ENCODE measurements around the gene PAK1.

PAK1 gene

DNA sequence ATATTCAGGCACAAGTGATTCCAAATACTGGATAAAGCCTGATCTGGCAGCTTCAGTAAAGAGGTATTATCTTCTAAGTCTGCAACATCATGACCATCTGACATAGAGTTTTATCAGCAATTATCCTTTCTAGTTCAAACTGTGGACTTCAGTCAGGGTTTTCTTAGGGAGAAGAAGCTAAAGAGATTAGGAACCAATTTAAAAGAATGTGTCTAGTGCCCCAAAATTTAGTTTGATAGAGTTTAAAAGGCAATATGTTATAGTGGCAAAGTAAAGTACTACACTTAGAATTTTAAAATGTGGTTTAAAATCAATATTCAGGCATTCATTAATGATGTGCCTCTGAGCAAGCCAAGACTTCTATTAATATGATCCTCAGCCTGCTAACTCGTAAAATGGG lies 5.4 kb downstream of the PAK1 start:
- Histone ChIP-seq H2BK12ac (ENCODE audit: low read length in 2 of 2) (no peak overlapping the region), H2BK15ac (ENCODE audit: low read depth, poor library complexity, severe bottlenecking) (no peak overlapping the region), H3K18ac (ENCODE audit: low read depth in 1 of 2, low read length in 2 of 2) (no peak overlapping the region), H3K23ac (ENCODE audit: low read length in 2 of 2) (no peak overlapping the region), H2BK5ac (ENCODE audit: low read depth, low read length, poor library complexity, severe bottlenecking) (no peak overlapping the region), H4K8ac (ENCODE audit: low read length) (no peak overlapping the region), H2AFZ (ENCODE audit: low read depth, low read length) (no peak overlapping the region), H3K4me2 (ENCODE audit: low read length, poor library complexity, severe bottlenecking) (no peak overlapping the region), H3K79me1 (replicated peaks; ENCODE audit: low read length, poor library complexity, severe bottlenecking) (peaks cover 9% of the 10 kb centered on the region), H3K4me1 (ENCODE audit: control insufficient read depth, insufficient read depth, low read depth, low read length) (no peaks in the 10 kb centered on the region), H4K91ac (ENCODE audit: low read length) (no peak overlapping the region), H3K9ac (ENCODE audit: low read length) (no peak overlapping the region), H3K4me3 (ENCODE audit: insufficient read depth in 1 of 2, low read depth in 1 of 2, low read length in 2 of 2) (no peak overlapping the region), H2AK5ac (ENCODE audit: low read length, severe bottlenecking) (no peak overlapping the region), H3K9me3 (ENCODE audit: control insufficient read depth, low read length) (no peaks in the 10 kb centered on the region), H3K4ac (ENCODE audit: low read depth in 1 of 2, low read length in 2 of 2) (no peak overlapping the region), H3K14ac (ENCODE audit: low read length in 2 of 2) (no peak overlapping the region), H2BK120ac (ENCODE audit: low read depth, low read length) (no peak overlapping the region), H3K27me3 (ENCODE audit: control insufficient read depth in 1 of 2, insufficient read depth in 1 of 2, low read length in 2 of 2) (no peaks in the 10 kb centered on the region), H3K36me3 (ENCODE audit: control insufficient read depth in 1 of 2, insufficient read depth in 2 of 2, low read depth in 1 of 2, low read length in 2 of 2) (no peaks in the 10 kb centered on the region), H3K27ac (ENCODE audit: low read length, poor library complexity, severe bottlenecking) (no peak overlapping the region)
- WGBS = no CpG with 5 or more reads among the region's 1 CpG
- DNase-seq = no peak

DNA sequence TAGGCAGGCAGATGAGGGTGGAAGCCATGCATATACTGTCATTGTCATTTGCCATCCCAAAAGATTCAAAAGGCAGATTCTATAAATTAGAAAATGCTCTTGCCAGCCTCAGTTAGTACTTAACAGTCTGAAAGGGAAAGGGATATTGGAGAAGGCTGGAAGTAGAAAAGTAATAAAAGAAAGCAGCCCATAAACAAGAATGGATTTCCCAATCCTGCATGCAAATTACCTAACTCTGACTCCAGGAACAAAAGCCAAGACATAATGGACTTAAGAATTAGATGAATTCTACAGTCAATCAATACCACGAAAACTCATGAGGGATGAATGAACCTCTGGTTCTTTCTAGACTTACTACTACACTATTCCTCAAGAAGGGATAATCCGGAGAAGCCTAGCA lies 5.9 kb downstream of the PAK1 start:
- Histone ChIP-seq H2BK120ac (ENCODE audit: low read depth, low read length) (no peak overlapping the region), H3K9me3 (ENCODE audit: control insufficient read depth, low read length) (no peaks in the 10 kb centered on the region), H3K4ac (ENCODE audit: low read depth in 1 of 2, low read length in 2 of 2) (no peak overlapping the region), H2AFZ (ENCODE audit: low read depth, low read length) (no peak overlapping the region), H3K23ac (ENCODE audit: low read length in 2 of 2) (no peak overlapping the region), H3K14ac (ENCODE audit: low read length in 2 of 2) (no peak overlapping the region), H3K27me3 (ENCODE audit: control insufficient read depth in 1 of 2, insufficient read depth in 1 of 2, low read length in 2 of 2) (no peaks in the 10 kb centered on the region), H3K9ac (ENCODE audit: low read length) (no peak overlapping the region), H3K27ac (ENCODE audit: low read length, poor library complexity, severe bottlenecking) (no peak overlapping the region), H2BK12ac (ENCODE audit: low read length in 2 of 2) (no peak overlapping the region), H2BK15ac (ENCODE audit: low read depth, poor library complexity, severe bottlenecking) (no peak overlapping the region), H3K18ac (ENCODE audit: low read depth in 1 of 2, low read length in 2 of 2) (no peak overlapping the region), H3K4me2 (ENCODE audit: low read length, poor library complexity, severe bottlenecking) (no peak overlapping the region), H3K4me3 (ENCODE audit: insufficient read depth in 1 of 2, low read depth in 1 of 2, low read length in 2 of 2) (no peak overlapping the region), H2BK5ac (ENCODE audit: low read depth, low read length, poor library complexity, severe bottlenecking) (no peak overlapping the region), H3K79me1 (replicated peaks; ENCODE audit: low read length, poor library complexity, severe bottlenecking) (peaks cover 9% of the 10 kb centered on the region), H4K8ac (ENCODE audit: low read length) (no peak overlapping the region), H2AK5ac (ENCODE audit: low read length, severe bottlenecking) (no peak overlapping the region), H4K91ac (ENCODE audit: low read length) (no peak overlapping the region), H3K36me3 (ENCODE audit: control insufficient read depth in 1 of 2, insufficient read depth in 2 of 2, low read depth in 1 of 2, low read length in 2 of 2) (no peaks in the 10 kb centered on the region), H3K4me1 (ENCODE audit: control insufficient read depth, insufficient read depth, low read depth, low read length) (no peaks in the 10 kb centered on the region)
- DNase-seq = peak; percentile 18
- 82% methylated on average over 1 of the region's 2 CpGs for WGBS

DNA sequence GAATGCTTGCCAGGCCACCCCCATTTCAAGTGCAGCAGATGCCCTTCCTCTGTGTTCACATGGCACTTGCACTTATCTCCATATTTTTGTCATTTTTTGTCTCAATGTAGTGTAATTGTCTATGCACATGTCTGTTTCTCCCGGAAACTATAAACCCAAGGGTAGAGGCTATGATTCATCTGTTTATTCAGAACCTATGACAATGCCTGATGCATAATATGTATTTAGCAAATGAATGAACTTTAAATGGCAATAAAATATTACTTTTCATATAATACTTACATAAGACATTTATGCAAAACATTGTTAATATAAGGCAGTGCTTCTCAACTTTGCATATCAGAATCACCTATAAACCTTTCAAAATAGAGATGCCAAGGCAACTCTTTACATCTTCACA lies 6.7 kb downstream of the PAK1 start:
- no peak overlapping the region for H2BK120ac ChIP-seq (ENCODE audit: low read depth, low read length)
- H2AFZ ChIP-seq (ENCODE audit: low read depth, low read length) = no peak overlapping the region
- H3K23ac ChIP-seq (ENCODE audit: low read length in 2 of 2) = no peak overlapping the region
- no peak overlapping the region for H3K4me2 ChIP-seq (ENCODE audit: low read length, poor library complexity, severe bottlenecking)
- H3K9ac ChIP-seq (ENCODE audit: low read length) = no peak overlapping the region
- H2BK12ac ChIP-seq (ENCODE audit: low read length in 2 of 2) = no peak overlapping the region
- DNase-seq = no peak
- no peak overlapping the region for H2BK15ac ChIP-seq (ENCODE audit: low read depth, poor library complexity, severe bottlenecking)
- H3K4me3 ChIP-seq (ENCODE audit: insufficient read depth in 1 of 2, low read depth in 1 of 2, low read length in 2 of 2) = no peak overlapping the region
- H3K4ac ChIP-seq (ENCODE audit: low read depth in 1 of 2, low read length in 2 of 2) = no peak overlapping the region
- H3K4me1 ChIP-seq (ENCODE audit: control insufficient read depth, insufficient read depth, low read depth, low read length) = no peaks in the 10 kb centered on the region
- no peaks in the 10 kb centered on the region for H3K27me3 ChIP-seq (ENCODE audit: control insufficient read depth in 1 of 2, insufficient read depth in 1 of 2, low read length in 2 of 2)
- H3K27ac ChIP-seq (ENCODE audit: low read length, poor library complexity, severe bottlenecking) = no peak overlapping the region
- no peak overlapping the region for H3K18ac ChIP-seq (ENCODE audit: low read depth in 1 of 2, low read length in 2 of 2)
- no peak overlapping the region for H3K14ac ChIP-seq (ENCODE audit: low read length in 2 of 2)
- WGBS = no CpG with 5 or more reads among the region's 1 CpG
- H3K36me3 ChIP-seq (ENCODE audit: control insufficient read depth in 1 of 2, insufficient read depth in 2 of 2, low read depth in 1 of 2, low read length in 2 of 2) = no peaks in the 10 kb centered on the region
- H4K8ac ChIP-seq (ENCODE audit: low read length) = no peak overlapping the region
- H3K79me1 ChIP-seq (replicated peaks; ENCODE audit: low read length, poor library complexity, severe bottlenecking) = peaks cover 11% of the 10 kb centered on the region
- no peaks in the 10 kb centered on the region for H3K9me3 ChIP-seq (ENCODE audit: control insufficient read depth, low read length)
- H2BK5ac ChIP-seq (ENCODE audit: low read depth, low read length, poor library complexity, severe bottlenecking) = no peak overlapping the region
- H2AK5ac ChIP-seq (ENCODE audit: low read length, severe bottlenecking) = no peak overlapping the region
- no peak overlapping the region for H4K91ac ChIP-seq (ENCODE audit: low read length)

DNA sequence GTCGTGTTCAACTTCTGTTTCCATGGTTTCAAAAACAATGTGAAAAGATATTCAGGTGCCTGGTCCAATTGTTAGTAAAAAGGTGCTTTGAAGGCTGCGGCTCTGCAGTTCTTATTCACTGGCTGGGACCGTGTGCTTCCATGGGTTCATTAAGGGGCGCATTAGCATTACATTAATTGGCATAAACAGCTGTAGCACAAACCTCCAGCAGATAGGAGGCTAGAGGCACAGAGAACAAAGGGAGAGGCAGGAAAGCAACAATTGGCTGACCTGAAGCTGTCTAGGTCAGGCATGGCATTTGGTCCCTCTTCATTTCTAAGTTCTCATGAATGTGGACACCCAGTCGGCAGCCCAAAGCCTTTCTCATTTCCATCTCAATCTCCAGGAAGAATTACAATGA lies 16.6 kb downstream of the PAK1 start:
- 65% methylated on average over 4 of the region's 5 CpGs for whole genome bisulfite sequencing
- DNase-seq = no peak
- Histone ChIP-seq H2AFZ (ENCODE audit: low read depth, low read length) (no peak overlapping the region), H4K8ac (ENCODE audit: low read length) (no peak overlapping the region), H4K91ac (ENCODE audit: low read length) (no peak overlapping the region), H3K79me1 (replicated peaks; ENCODE audit: low read length, poor library complexity, severe bottlenecking) (peaks cover 4% of the 10 kb centered on the region), H3K4ac (ENCODE audit: low read depth in 1 of 2, low read length in 2 of 2) (no peak overlapping the region), H3K9me3 (ENCODE audit: control insufficient read depth, low read length) (no peaks in the 10 kb centered on the region), H3K27ac (ENCODE audit: low read length, poor library complexity, severe bottlenecking) (no peak overlapping the region), H2BK5ac (ENCODE audit: low read depth, low read length, poor library complexity, severe bottlenecking) (no peak overlapping the region), H3K4me1 (ENCODE audit: control insufficient read depth, insufficient read depth, low read depth, low read length) (peaks cover 2% of the 10 kb centered on the region), H2AK5ac (ENCODE audit: low read length, severe bottlenecking) (no peak overlapping the region), H3K18ac (ENCODE audit: low read depth in 1 of 2, low read length in 2 of 2) (no peak overlapping the region), H2BK120ac (ENCODE audit: low read depth, low read length) (no peak overlapping the region), H3K4me2 (ENCODE audit: low read length, poor library complexity, severe bottlenecking) (no peak overlapping the region), H2BK15ac (ENCODE audit: low read depth, poor library complexity, severe bottlenecking) (no peak overlapping the region), H3K14ac (ENCODE audit: low read length in 2 of 2) (no peak overlapping the region), H3K23ac (ENCODE audit: low read length in 2 of 2) (no peak overlapping the region), H3K4me3 (ENCODE audit: insufficient read depth in 1 of 2, low read depth in 1 of 2, low read length in 2 of 2) (no peak overlapping the region), H3K9ac (ENCODE audit: low read length) (no peak overlapping the region), H2BK12ac (ENCODE audit: low read length in 2 of 2) (no peak overlapping the region), H3K27me3 (ENCODE audit: control insufficient read depth in 1 of 2, insufficient read depth in 1 of 2, low read length in 2 of 2) (no peaks in the 10 kb centered on the region), H3K36me3 (ENCODE audit: control insufficient read depth in 1 of 2, insufficient read depth in 2 of 2, low read depth in 1 of 2, low read length in 2 of 2) (no peaks in the 10 kb centered on the region)
